Ectodermal cell (in vitro differentiated cells): ENCODE measurements around the gene MID1.

Source experiments
- H3K27ac ChIP-seq: 2 replicates; pipeline ENCODE4 v1.7.0; 2013; ENCODE audit warnings: mild to moderate bottlenecking, low read depth, low read length; ENCODE audit not compliant: insufficient read depth, poor library complexity, severe bottlenecking
- H3K27me3 ChIP-seq: 2 replicates; pipeline ENCODE4 v1.7.0; 2013; ENCODE audit warnings: mild to moderate bottlenecking, low read length; ENCODE audit not compliant: insufficient read depth, control insufficient read depth, poor library complexity, severe bottlenecking
- H3K36me3 ChIP-seq: one replicate; pipeline ENCODE4 v1.7.0; 2013; ENCODE audit warnings: low read length; ENCODE audit not compliant: control insufficient read depth, insufficient read depth
- H3K4me1 ChIP-seq: one replicate; pipeline ENCODE4 v1.7.0; 2013; ENCODE audit warnings: low read length; ENCODE audit not compliant: control insufficient read depth, insufficient read depth
- H3K4me3 ChIP-seq: 2 replicates; pipeline ENCODE4 v1.7.0; 2013; ENCODE audit warnings: low read depth, low read length, control low read depth; ENCODE audit not compliant: insufficient read depth
- H3K9me3 ChIP-seq: 2 replicates; pipeline ENCODE4 v1.7.0; 2013; ENCODE audit warnings: mild to moderate bottlenecking, low read length, moderate library complexity; ENCODE audit not compliant: control insufficient read depth
- WGBS, 2 experiments: methylation state at CpG; one replicate each; pipeline ENCODE4 v1.1.7; 2013; ENCODE audit warnings: missing lambda C conversion rate in 2 of 2; 5-methylcytosine and 5-hydroxymethylcytosine counted together

MID1 gene

DNA sequence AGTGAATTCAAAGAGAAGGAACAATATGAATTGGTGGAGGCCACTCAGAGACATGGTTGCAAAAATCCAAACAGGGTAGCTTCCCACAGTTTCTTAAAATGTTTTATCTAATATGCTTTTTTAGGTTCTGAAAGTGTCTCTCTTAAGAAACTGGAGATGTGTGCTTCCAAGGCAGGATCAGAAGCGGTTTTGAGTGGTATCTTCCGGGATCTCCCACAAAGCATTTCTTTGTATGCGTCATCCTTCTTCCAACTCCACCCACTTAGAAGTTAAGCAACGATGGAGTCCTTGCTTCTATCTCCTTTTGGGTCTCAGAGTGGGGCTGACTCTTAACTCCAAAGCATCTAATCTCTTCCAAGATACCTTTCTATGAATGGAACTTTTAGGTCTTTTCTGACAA lies 196.7 kb downstream of the MID1 start:
- Histone ChIP-seq H3K36me3 (no peaks in the 10 kb centered on the region), H3K4me3 (no peak overlapping the region), H3K9me3 (no peaks in the 10 kb centered on the region), H3K4me1 (no peaks in the 10 kb centered on the region), H3K27me3 (no peaks in the 10 kb centered on the region), H3K27ac (no peak overlapping the region)
- WGBS, 2 experiments, result 86 to 93% methylated on average over 4 of the region's 4 CpGs

- no peak overlapping the region for H3K4me3 ChIP-seq
- WGBS, 2 experiments, result 37 to 44% methylated on average over 6 of the region's 6 CpGs
- no peaks in the 10 kb centered on the region for H3K9me3 ChIP-seq
- H3K36me3 ChIP-seq, result no peaks in the 10 kb centered on the region
- no peaks in the 10 kb centered on the region for H3K4me1 ChIP-seq
- no peaks in the 10 kb centered on the region for H3K27me3 ChIP-seq
- H3K27ac ChIP-seq, result no peak overlapping the region
These were observed 200.3 kb downstream of the MID1 start for GRCh38 chrX:10420134-10420533.

- H3K9me3 ChIP-seq, result no peaks in the 10 kb centered on the region
- no peaks in the 10 kb centered on the region for H3K27me3 ChIP-seq
- no peaks in the 10 kb centered on the region for H3K4me1 ChIP-seq
- H3K27ac ChIP-seq, result no peak overlapping the region
- no peak overlapping the region for H3K4me3 ChIP-seq
- H3K36me3 ChIP-seq, result no peaks in the 10 kb centered on the region
- WGBS, 2 experiments, result 82 to 100% methylated on average over 2 to 3 of the region's 4 CpGs
These were observed 204.0 kb downstream of the MID1 start for GRCh38 chrX:10416424-10416823.

DNA sequence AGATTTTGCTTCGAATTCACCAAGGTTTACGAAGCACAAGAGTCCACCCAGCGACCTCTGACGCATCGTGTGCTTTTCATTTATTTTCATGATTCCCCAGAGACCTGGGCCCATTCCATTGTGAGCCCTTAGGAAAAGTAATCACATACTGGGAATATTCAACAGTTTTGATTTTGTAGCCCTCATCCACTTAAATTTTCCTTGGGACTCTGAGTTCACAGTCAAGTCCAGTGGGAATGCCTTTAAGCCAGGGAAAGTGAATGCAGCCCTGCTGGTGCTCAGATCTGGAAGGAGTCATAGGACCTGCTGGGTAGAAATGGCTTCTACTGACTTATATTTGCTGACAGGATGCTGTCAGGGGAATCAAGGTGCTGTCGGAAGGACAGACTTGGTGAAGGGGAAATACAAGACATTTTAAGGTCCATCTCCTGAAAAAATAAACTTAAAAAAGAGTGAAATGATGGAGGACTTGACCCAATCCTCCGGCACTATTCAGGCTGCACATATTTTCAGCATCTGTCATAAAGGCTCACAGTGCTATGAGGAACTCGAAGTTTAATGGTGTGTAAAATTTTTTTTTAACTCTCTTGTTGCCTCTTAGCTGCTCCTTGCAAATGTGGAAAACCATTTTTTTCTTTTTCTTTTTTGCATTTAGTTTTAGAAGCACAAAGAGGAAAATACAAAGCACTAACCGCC lies 204.9 kb downstream of the MID1 start:
- Histone ChIP-seq H3K4me1 (no peaks in the 10 kb centered on the region), H3K27ac (no peak overlapping the region), H3K4me3 (no peak overlapping the region), H3K9me3 (no peaks in the 10 kb centered on the region), H3K36me3 (no peaks in the 10 kb centered on the region), H3K27me3 (no peaks in the 10 kb centered on the region)
- WGBS, 2 experiments, result 96% methylated on average over 8 to 9 of the region's 9 CpGs

- Histone ChIP-seq H3K4me3 (no peak overlapping the region), H3K4me1 (no peaks in the 10 kb centered on the region), H3K36me3 (no peaks in the 10 kb centered on the region), H3K27me3 (no peaks in the 10 kb centered on the region), H3K9me3 (no peaks in the 10 kb centered on the region), H3K27ac (no peak overlapping the region)
- WGBS, 2 experiments, result 96 to 98% methylated on average over 6 of the region's 6 CpGs
These were observed 205.5 kb downstream of the MID1 start for GRCh38 chrX:10414862-10415261.

- Histone ChIP-seq H3K9me3 (no peaks in the 10 kb centered on the region), H3K4me1 (no peaks in the 10 kb centered on the region), H3K27ac (no peak overlapping the region), H3K36me3 (no peaks in the 10 kb centered on the region), H3K27me3 (no peaks in the 10 kb centered on the region), H3K4me3 (no peak overlapping the region)
- 95 to 96% methylated on average over 8 to 9 of the region's 9 CpGs for WGBS, 2 experiments
These were observed 206.1 kb downstream of the MID1 start for GRCh38 chrX:10414156-10414824.

- Histone ChIP-seq H3K4me3 (no peak overlapping the region), H3K4me1 (no peaks in the 10 kb centered on the region), H3K36me3 (no peaks in the 10 kb centered on the region), H3K27me3 (no peaks in the 10 kb centered on the region), H3K9me3 (no peaks in the 10 kb centered on the region), H3K27ac (no peak overlapping the region)
These were observed 215.9 kb downstream of the MID1 start for GRCh38 chrX:10404436-10404835.

DNA sequence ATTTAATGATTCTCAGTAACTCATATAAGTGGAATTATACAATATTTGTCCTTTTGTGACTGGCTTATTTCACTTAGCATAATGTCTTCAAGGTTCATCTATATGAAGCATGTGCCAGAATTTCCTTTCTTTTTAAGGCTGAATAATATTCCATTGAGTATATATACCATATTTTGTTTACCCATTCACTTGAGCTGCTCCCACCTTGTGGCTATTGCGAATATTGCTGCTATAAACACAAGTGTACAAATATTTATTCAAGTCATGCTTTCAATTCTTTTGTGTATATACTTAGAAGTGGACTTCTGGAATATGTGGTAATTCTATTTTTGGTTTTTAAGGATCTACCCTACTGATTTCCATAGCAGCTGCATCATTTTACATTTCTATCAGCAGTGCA lies 219.1 kb downstream of the MID1 start:
- no peaks in the 10 kb centered on the region for H3K36me3 ChIP-seq
- H3K27me3 ChIP-seq, result no peaks in the 10 kb centered on the region
- H3K4me1 ChIP-seq, result no peaks in the 10 kb centered on the region
- WGBS, 2 experiments, result no CpG with 5 or more reads among the region's 1 CpG
- no peak overlapping the region for H3K4me3 ChIP-seq
- H3K9me3 ChIP-seq, result no peaks in the 10 kb centered on the region
- H3K27ac ChIP-seq, result no peak overlapping the region

- no peaks in the 10 kb centered on the region for H3K36me3 ChIP-seq
These were observed 221.2 kb downstream of the MID1 start for GRCh38 chrX:10399043-10399741.

GRCh38 chrX:10398215-10398614 lies 222.2 kb downstream of the MID1 start:
- no peak overlapping the region for H3K4me3 ChIP-seq
- H3K27ac ChIP-seq, result no peak overlapping the region
- no peaks in the 10 kb centered on the region for H3K4me1 ChIP-seq
- H3K36me3 ChIP-seq, result no peaks in the 10 kb centered on the region
- H3K27me3 ChIP-seq, result no peaks in the 10 kb centered on the region
- WGBS, 2 experiments, result 37 to 39% methylated on average over 2 of the region's 2 CpGs
- no peaks in the 10 kb centered on the region for H3K9me3 ChIP-seq

More at GRCh38 chrX:10399043-10399741, 221.2 kb downstream of the MID1 start:
- Histone ChIP-seq H3K4me1 (no peaks in the 10 kb centered on the region), H3K9me3 (no peaks in the 10 kb centered on the region), H3K27ac (no peak overlapping the region), H3K4me3 (no peak overlapping the region), H3K27me3 (no peaks in the 10 kb centered on the region)
